HL-60/S4 (cell line): Measurements from ENCODE around the gene KRT82.

Experiments
- in situ Hi-C: fragments of 300-500 bp; cut with MboI; formaldehyde crosslinking; loops from 2 replicates; pipeline ENCODE4 v1.14.3; 2022; ENCODE audit warnings: low sequenced_read_pairs

The KRT82 gene

GRCh38 chr12:52364061-52364460 lies 42.1 kb downstream of the KRT82 start:
- in situ Hi-C loops, result no loop called here

GRCh38 chr12:52363111-52363679 lies 42.9 kb downstream of the KRT82 start:
- in situ Hi-C loops, result no loop called here

- in situ Hi-C loops, result no loop called here
Measured at GRCh38 chr12:52362118-52362726, 43.9 kb downstream of the KRT82 start.

GRCh38 chr12:52361553-52361952 lies 44.6 kb downstream of the KRT82 start:
- in situ Hi-C loops, result no loop called here

- in situ Hi-C loops, result no loop called here
Measured at GRCh38 chr12:52360663-52361271, 45.4 kb downstream of the KRT82 start.

- in situ Hi-C loops, result no loop called here
Measured at GRCh38 chr12:52360106-52360662, 46.0 kb downstream of the KRT82 start.

GRCh38 chr12:52359621-52360061 lies 46.5 kb downstream of the KRT82 start:
- in situ Hi-C loops, result no loop called here

- in situ Hi-C loops, result no loop called here
Measured at GRCh38 chr12:52358575-52359350, 47.4 kb downstream of the KRT82 start.

- in situ Hi-C loops, result no loop called here
Measured at GRCh38 chr12:52356762-52357580, 49.2 kb downstream of the KRT82 start.

- in situ Hi-C loops, result no loop called here
Measured at GRCh38 chr12:52356031-52356761, 49.9 kb downstream of the KRT82 start.

GRCh38 chr12:52355176-52355575 lies 51.0 kb downstream of the KRT82 start:
- in situ Hi-C loops, result no loop called here

- in situ Hi-C loops, result no loop called here
Measured at GRCh38 chr12:52354200-52354599, 51.9 kb downstream of the KRT82 start.

GRCh38 chr12:52353766-52354165 lies 52.4 kb downstream of the KRT82 start:
- in situ Hi-C loops, result no loop called here

- in situ Hi-C loops, result no loop called here
Measured at GRCh38 chr12:52352951-52353350, 53.2 kb downstream of the KRT82 start.

GRCh38 chr12:52351196-52352059 lies 54.7 kb downstream of the KRT82 start:
- in situ Hi-C loops, result no loop called here

- in situ Hi-C loops, result no loop called here
Measured at GRCh38 chr12:52350786-52351185, 55.3 kb downstream of the KRT82 start.

GRCh38 chr12:52350021-52350620 lies 56.0 kb downstream of the KRT82 start:
- in situ Hi-C loops, result no loop called here

GRCh38 chr12:52349196-52349595 lies 56.9 kb downstream of the KRT82 start:
- in situ Hi-C loops, result no loop called here
